Lung (tissue), 12 donors: ENCODE results near the gene LONP2. TPM values are rescaled to one million over a fixed set of nuclear protein-coding genes. Genes with fewer than 3 reads are reported as not detected.

ENCODE experiments used
- ATAC-seq: fragments of 200-7000 bp; cut with Tn5 transposase; one replicate; pipeline ENCODE4 v1.9.1; 2020; ENCODE audit warnings: moderate number of reproducible peaks; ENCODE audit not compliant: insufficient read depth, low FRiP score
- DNase-seq, 3 donors: peaks; one replicate each; pipeline ENCODE4 v3.0.0-alpha.2; 2013 to 2017
- H3K27ac ChIP-seq, 2 donors: one replicate each; pipeline ENCODE4 v1.5.1; 2013; ENCODE audit warnings: mild to moderate bottlenecking in 2 of 2, moderate library complexity in 2 of 2, control low read depth in 1 of 2, inconsistent platforms in 1 of 2, low read depth in 1 of 2, low read length in 1 of 2
- H3K27me3 ChIP-seq, 3 donors: one replicate each; pipeline ENCODE4 v1.5.1; 2013; ENCODE audit warnings: low read length in 2 of 3; ENCODE audit not compliant: control insufficient read depth in 3 of 3, insufficient read depth in 3 of 3
- H3K36me3 ChIP-seq, 4 donors: one replicate each; pipeline ENCODE4 v1.5.1; 2013; ENCODE audit warnings: low read length in 4 of 4, mild to moderate bottlenecking in 1 of 4, moderate library complexity in 1 of 4; ENCODE audit not compliant: control insufficient read depth in 4 of 4, insufficient read depth in 4 of 4
- H3K4me1 ChIP-seq, 5 donors: one replicate each; pipeline ENCODE4 v1.5.1; 2013; ENCODE audit warnings: low read length in 5 of 5, mild to moderate bottlenecking in 2 of 5, moderate library complexity in 1 of 5; ENCODE audit not compliant: control insufficient read depth in 5 of 5, insufficient read depth in 5 of 5
- H3K4me3 ChIP-seq: one replicate; pipeline ENCODE4 v1.5.1; 2013; ENCODE audit warnings: mild to moderate bottlenecking, control low read depth, moderate library complexity
- H3K9ac ChIP-seq, 2 donors: one replicate each; pipeline ENCODE4 v1.5.1; 2013; ENCODE audit warnings: low read length in 2 of 2, control low read depth in 1 of 2; ENCODE audit not compliant: insufficient read depth in 1 of 2
- H3K9me3 ChIP-seq, 4 donors: one replicate each; pipeline ENCODE4 v1.5.1; 2013; ENCODE audit warnings: low read length in 3 of 4, mild to moderate bottlenecking in 1 of 4, moderate library complexity in 1 of 4; ENCODE audit not compliant: control insufficient read depth in 4 of 4, insufficient read depth in 3 of 4
- WGBS, 2 donors: extraction: QIAGEN DNeasy Blood & Tissue Kit; methylation state at CpG; one replicate each; pipeline ENCODE4 v1.1.7; 2013; 5-methylcytosine and 5-hydroxymethylcytosine counted together
- polyA plus RNA-seq, 2 donors: library from polyadenylated mRNA; stranded (reverse); fragments of 200-250 nt; gene quantifications; one replicate each; pipeline ENCODE4 v1.2.1, GENCODE V29; 2013
- total RNA-seq, 2 donors: library from RNA; depleted of rRNA in 1 of 2; stranded (reverse); fragments of >200 nt in 1 of 2; gene quantifications; one replicate each; pipeline ENCODE4 v1.2.1, GENCODE V29; 2014 to 2021
- TF ChIP-seq, protein P1 (sequence below): IDR thresholded peaks from 2 replicates; pipeline ENCODE4 v1.5.1; 2012; ENCODE audit warnings: mild to moderate bottlenecking; ENCODE audit errors: control extremely low read depth, extremely low read depth
- donor health status: control.
- donor health status: control.
- donor health status: Bipolar disorder and iron deficiency.
- donor health status: healthy.
- donor health status: DM: yes; HTN: yes; CAD: no.

The LONP2 gene
- total and polyA plus RNA-seq, 4 donors, result 20.7 to 81.5 (median 46.1) TPM

DNA sequence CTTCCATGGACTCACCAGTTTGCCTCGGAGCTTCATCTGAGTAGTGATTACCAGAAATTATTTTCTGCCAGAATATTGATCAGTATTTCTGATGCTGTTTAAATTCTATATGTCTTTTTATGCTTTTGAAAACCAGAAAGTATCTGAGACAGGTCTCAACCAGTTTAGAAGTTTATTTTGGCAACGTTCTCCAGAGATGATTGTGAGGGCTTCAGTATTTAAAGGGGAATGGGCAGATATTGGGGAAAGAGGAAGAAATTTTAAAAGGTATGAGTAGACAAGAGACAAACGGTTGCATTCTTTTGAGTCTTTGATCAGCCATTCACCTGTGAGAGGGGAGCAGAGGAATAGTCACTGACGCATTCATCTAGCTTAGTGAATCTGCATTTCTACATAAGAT is 47.7 kb downstream of the LONP2 start:
- Histone ChIP-seq H3K36me3 (peaks cover 15 to 25% (median 21%) of the 10 kb centered on the region in 4 donors), H3K27me3 (no peaks in the 10 kb centered on the region), H3K9me3 (peaks cover 3 to 7% (median 5%) of the 10 kb centered on the region in 4 donors), H3K4me3 (no peak overlapping the region), H3K27ac (no peak overlapping the region), H3K4me1 (peaks cover 0 to 3% (median 0%) of the 10 kb centered on the region in 5 donors), H3K9ac (no peak overlapping the region)
- 85 to 90% methylated on average over 4 of the region's 4 CpGs for WGBS, 2 donors
- ATAC-seq (no peak), DNase-seq (no peak)
- TF ChIP-seq, protein P1, sequence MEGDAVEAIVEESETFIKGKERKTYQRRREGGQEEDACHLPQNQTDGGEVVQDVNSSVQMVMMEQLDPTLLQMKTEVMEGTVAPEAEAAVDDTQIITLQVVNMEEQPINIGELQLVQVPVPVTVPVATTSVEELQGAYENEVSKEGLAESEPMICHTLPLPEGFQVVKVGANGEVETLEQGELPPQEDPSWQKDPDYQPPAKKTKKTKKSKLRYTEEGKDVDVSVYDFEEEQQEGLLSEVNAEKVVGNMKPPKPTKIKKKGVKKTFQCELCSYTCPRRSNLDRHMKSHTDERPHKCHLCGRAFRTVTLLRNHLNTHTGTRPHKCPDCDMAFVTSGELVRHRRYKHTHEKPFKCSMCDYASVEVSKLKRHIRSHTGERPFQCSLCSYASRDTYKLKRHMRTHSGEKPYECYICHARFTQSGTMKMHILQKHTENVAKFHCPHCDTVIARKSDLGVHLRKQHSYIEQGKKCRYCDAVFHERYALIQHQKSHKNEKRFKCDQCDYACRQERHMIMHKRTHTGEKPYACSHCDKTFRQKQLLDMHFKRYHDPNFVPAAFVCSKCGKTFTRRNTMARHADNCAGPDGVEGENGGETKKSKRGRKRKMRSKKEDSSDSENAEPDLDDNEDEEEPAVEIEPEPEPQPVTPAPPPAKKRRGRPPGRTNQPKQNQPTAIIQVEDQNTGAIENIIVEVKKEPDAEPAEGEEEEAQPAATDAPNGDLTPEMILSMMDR, result no peak

DNA sequence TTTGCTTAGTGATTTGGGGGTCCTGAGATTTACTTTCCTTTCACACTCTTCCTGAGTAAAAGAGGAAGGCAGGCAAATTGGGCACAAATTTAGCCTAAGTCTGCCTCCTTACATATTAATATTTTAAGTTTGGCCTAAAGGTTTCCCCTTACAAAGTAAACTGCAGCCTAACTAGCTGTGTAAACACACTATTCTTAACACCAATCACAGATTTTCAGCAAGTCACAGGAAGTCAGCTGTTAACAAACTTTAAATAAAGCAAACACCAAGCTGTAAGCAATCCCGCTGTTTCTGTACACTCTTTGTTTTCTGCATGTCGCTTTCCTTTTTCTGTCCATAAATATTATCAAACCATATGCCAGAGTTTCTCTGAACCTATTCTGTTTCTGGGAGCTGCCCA is 48.4 kb downstream of the LONP2 start:
- H3K4me3 ChIP-seq, result no peak overlapping the region
- H3K27ac ChIP-seq, result no peak overlapping the region
- no peak overlapping the region for H3K9ac ChIP-seq
- H3K4me1 ChIP-seq, result peaks cover 0 to 3% (median 0%) of the 10 kb centered on the region in 5 donors
- no peaks in the 10 kb centered on the region for H3K27me3 ChIP-seq
- WGBS, 2 donors, result 68 to 75% methylated on average over 2 of the region's 2 CpGs
- H3K36me3 ChIP-seq, result peaks cover 16 to 18% (median 17%) of the 10 kb centered on the region in 4 donors
- TF ChIP-seq, protein P1, result no peak
- ATAC-seq (no peak), DNase-seq (peak in 1 of 3 donors; percentile 20)
- peaks cover 0 to under 1% (median 0%) of the 10 kb centered on the region in 4 donors for H3K9me3 ChIP-seq

DNA sequence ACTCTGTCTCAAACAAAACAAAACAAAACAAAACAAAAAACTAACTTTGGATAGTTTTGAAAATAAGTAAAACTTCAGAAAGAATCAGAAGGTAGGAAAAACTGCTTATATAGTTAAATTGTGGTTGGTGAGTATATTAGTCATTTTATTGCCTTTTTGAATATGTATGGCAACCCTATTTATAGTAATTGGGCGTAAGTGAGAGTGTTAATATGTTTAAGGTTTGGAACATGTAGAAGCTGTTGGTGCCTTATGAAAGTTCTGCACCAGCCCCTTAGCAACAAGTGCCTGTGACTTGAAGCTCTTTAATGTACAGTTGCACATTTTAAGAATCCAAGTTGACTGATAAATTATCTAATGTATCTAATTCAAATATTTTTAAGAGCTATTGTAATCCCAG is 50.6 kb downstream of the LONP2 start:
- Histone ChIP-seq H3K36me3 (peaks cover 11 to 18% (median 16%) of the 10 kb centered on the region in 4 donors), H3K4me3 (no peak overlapping the region), H3K9ac (no peak overlapping the region), H3K9me3 (no peaks in the 10 kb centered on the region), H3K27ac (no peak overlapping the region), H3K27me3 (no peaks in the 10 kb centered on the region), H3K4me1 (peaks cover 0 to 3% (median 0%) of the 10 kb centered on the region in 5 donors)
- DNase-seq (no peak), ATAC-seq (no peak)
- TF ChIP-seq, protein P1, result no peak
- 94 to 97% methylated on average over 1 of the region's 1 CpG for WGBS, 2 donors
